ENCODE data around the gene ENTPD3. TPM values are rescaled to one million over a fixed set of nuclear protein-coding genes. Genes with fewer than 3 reads are reported as not detected.
A peak's percentile ranks its signal among the peaks of the same experiment; 100 is the strongest.

ENTPD3 gene
- total and polyA plus RNA-seq, 2 of the 13 experiments (the other 11 are each of a cell fraction or from before 2014, with no cell fraction given), result 0.07 TPM; not detected in 1

DNA sequence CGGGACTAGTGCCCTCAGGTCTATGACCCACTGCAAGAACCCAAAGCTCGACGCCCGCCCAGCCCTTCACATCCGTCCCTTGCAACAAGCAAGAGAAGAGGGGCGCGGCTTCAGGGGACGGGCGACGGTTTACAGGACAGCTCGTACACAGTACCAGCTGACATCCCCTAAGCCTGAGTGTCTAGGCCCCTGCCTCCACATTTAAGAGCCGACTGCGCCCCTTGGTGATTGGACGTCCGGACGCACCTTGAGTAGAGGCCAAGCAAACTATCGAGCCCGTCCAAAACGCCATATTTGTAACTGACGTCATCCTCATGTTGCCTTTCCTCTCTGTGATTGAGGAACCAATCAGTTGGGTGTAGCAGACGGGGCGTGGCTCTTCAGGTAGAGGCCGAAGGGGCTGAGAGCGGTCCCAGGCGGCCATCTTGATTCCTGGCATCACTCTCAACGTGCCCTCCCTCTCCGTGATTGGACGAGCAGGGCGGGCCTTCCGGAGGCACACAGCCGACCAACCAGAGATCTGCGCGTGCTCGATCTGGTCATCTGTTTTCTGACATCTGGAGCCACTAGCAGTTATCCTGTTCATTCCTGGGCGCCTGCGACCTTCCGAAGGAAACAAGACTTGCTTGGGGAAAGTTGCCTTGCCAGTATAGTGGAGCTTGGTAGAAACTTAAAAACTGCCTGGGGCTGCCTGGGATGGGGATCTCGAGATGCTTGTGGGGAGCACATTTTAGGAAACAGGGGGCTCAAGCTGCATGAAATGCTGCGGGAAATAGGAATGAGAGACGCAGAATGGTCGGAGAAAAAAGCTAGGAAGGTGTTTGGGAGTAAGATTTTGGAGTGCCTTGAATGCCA lies 66.1 kb downstream of the ENTPD3 start (continued):
- no peak for TF ChIP-seq ZSCAN21 (CRISPR knock-in tag; IDR thresholded peaks at IDR 0.05; ENCODE audit: borderline replicate concordance)
- peak; percentile 52 for TF ChIP-seq ZNF580 (CRISPR knock-in tag; IDR thresholded peaks at IDR 0.05; ENCODE audit: borderline replicate concordance, low read depth)
- TF ChIP-seq FOSL2 (CRISPR knock-in tag; IDR thresholded peaks at IDR 0.05), result peak; percentile 61
- TF ChIP-seq, protein P1, sequence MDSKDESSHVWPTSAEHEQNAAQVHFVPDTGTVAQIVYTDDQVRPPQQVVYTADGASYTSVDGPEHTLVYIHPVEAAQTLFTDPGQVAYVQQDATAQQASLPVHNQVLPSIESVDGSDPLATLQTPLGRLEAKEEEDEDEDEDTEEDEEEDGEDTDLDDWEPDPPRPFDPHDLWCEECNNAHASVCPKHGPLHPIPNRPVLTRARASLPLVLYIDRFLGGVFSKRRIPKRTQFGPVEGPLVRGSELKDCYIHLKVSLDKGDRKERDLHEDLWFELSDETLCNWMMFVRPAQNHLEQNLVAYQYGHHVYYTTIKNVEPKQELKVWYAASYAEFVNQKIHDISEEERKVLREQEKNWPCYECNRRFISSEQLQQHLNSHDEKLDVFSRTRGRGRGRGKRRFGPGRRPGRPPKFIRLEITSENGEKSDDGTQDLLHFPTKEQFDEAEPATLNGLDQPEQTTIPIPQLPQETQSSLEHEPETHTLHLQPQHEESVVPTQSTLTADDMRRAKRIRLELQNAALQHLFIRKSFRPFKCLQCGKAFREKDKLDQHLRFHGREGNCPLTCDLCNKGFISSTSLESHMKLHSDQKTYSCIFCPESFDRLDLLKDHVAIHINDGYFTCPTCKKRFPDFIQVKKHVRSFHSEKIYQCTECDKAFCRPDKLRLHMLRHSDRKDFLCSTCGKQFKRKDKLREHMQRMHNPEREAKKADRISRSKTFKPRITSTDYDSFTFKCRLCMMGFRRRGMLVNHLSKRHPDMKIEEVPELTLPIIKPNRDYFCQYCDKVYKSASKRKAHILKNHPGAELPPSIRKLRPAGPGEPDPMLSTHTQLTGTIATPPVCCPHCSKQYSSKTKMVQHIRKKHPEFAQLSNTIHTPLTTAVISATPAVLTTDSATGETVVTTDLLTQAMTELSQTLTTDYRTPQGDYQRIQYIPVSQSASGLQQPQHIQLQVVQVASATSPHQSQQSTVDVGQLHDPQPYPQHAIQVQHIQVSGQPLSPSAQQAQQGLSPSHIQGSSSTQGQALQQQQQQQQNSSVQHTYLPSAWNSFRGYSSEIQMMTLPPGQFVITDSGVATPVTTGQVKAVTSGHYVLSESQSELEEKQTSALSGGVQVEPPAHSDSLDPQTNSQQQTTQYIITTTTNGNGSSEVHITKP (CRISPR knock-in tag; IDR thresholded peaks at IDR 0.05; ENCODE audit: low read depth), result no peak; the same call in 1 of the 2 replicates
- TF ChIP-seq CHD2 (IDR thresholded peaks at IDR 0.05; ENCODE audit: low read depth, low read length), result no peak
- no peak for TF ChIP-seq ZNF841 (CRISPR knock-in tag; IDR thresholded peaks at IDR 0.05; ENCODE audit: borderline replicate concordance)
- TF ChIP-seq SSRP1 (CRISPR knock-in tag; IDR thresholded peaks at IDR 0.05), result no peak
- no peak for TF ChIP-seq ZNF768 (CRISPR knock-in tag; IDR thresholded peaks at IDR 0.05)
- no peak for TF ChIP-seq ZXDC (CRISPR knock-in tag; IDR thresholded peaks at IDR 0.05)
- TF ChIP-seq SALL1 (CRISPR knock-in tag; IDR thresholded peaks at IDR 0.05), result no peak; the same call in 1 of the 2 replicates
- no peak for TF ChIP-seq SRF (IDR thresholded peaks at IDR 0.05; ENCODE audit: low read depth, low read length)
- TF ChIP-seq, protein P2, sequence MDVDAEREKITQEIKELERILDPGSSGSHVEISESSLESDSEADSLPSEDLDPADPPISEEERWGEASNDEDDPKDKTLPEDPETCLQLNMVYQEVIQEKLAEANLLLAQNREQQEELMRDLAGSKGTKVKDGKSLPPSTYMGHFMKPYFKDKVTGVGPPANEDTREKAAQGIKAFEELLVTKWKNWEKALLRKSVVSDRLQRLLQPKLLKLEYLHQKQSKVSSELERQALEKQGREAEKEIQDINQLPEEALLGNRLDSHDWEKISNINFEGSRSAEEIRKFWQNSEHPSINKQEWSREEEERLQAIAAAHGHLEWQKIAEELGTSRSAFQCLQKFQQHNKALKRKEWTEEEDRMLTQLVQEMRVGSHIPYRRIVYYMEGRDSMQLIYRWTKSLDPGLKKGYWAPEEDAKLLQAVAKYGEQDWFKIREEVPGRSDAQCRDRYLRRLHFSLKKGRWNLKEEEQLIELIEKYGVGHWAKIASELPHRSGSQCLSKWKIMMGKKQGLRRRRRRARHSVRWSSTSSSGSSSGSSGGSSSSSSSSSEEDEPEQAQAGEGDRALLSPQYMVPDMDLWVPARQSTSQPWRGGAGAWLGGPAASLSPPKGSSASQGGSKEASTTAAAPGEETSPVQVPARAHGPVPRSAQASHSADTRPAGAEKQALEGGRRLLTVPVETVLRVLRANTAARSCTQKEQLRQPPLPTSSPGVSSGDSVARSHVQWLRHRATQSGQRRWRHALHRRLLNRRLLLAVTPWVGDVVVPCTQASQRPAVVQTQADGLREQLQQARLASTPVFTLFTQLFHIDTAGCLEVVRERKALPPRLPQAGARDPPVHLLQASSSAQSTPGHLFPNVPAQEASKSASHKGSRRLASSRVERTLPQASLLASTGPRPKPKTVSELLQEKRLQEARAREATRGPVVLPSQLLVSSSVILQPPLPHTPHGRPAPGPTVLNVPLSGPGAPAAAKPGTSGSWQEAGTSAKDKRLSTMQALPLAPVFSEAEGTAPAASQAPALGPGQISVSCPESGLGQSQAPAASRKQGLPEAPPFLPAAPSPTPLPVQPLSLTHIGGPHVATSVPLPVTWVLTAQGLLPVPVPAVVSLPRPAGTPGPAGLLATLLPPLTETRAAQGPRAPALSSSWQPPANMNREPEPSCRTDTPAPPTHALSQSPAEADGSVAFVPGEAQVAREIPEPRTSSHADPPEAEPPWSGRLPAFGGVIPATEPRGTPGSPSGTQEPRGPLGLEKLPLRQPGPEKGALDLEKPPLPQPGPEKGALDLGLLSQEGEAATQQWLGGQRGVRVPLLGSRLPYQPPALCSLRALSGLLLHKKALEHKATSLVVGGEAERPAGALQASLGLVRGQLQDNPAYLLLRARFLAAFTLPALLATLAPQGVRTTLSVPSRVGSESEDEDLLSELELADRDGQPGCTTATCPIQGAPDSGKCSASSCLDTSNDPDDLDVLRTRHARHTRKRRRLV (CRISPR knock-in tag; IDR thresholded peaks at IDR 0.05), result 0 out of 2 replicates have a peak, but pooled peaks have one; percentile 15
- TF ChIP-seq CCDC6 (CRISPR knock-in tag; IDR thresholded peaks at IDR 0.05), result no peak
- TF ChIP-seq ZKSCAN5 (CRISPR knock-in tag; IDR thresholded peaks at IDR 0.05), result no peak
- no peak for TF ChIP-seq SIX1 (CRISPR knock-in tag; IDR thresholded peaks at IDR 0.05; ENCODE audit: borderline replicate concordance)
- peak; percentile 93 for TF ChIP-seq ZFY (CRISPR knock-in tag; IDR thresholded peaks at IDR 0.05)
- TF ChIP-seq ZNF7 (CRISPR knock-in tag; IDR thresholded peaks at IDR 0.05), result no peak
- TF ChIP-seq CBFB (CRISPR knock-in tag; IDR thresholded peaks at IDR 0.05), result peak; percentile 48; the same call in 1 of the 2 replicates
